Stimulated activated CD8-positive, alpha-beta memory T cell treated with anti-CD3 and anti-CD28 coated beads, Interleukin-2, amount 100 ng/mL, for 48 hours (primary cell): Measurements from ENCODE around the gene TARS1.
"Not testable (repeated sequence)": the region's sequence is repeated elsewhere in the genome, so short reads cannot be mapped to it uniquely, and the experiment has no call there.

Experiments
- DNase-seq, 2 donors: peaks; one replicate each; pipeline ENCODE4 v3.0.0-alpha.2; 2020; ENCODE audit warnings: low read depth in 2 of 2

Gene TARS1

DNA sequence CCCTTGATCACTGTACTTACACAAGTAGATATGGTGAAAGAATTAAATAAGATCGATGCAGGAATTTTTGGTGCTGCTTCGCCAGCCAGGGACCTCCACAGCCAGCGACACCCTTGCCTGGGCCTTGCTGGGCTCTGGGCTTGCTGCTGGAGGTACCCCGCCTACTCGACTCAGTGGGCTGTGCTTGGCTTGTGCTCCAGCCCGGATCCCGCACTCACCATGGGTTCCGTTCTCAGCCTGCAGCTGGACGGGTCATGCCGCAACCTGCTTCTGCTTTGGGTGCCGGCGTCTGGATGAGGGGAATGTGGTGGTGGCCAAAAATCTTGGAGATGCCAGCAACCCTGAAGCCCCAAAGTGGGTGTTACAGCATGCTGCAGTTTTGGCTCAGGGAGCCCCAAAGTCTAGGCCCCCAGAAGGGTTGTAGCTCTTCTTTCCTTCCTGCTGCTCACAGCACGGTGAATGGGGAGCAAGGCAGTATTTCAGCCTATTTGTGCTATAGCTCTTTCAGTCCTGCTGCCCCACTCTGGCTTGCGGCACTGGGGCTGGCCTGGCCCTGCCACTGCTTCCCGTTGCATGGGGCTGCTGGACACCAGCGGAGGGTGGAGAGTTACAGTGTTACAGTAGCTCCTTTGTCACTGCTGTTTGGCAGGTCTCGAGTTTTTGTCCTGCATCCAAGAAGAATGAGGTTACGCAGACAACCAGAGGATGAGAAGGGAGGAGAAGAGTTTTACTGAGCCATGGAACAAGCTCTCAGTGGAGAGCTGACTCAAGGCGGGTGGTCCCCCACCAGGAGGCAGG, 48.0 kb downstream of the TARS1 start:
- no peak for DNase-seq

- DNase-seq: no peak
Observed at GRCh38 chr5:33489481-33490067, 48.8 kb downstream of the TARS1 start.

GRCh38 chr5:33490071-33490665, 49.4 kb downstream of the TARS1 start:
- DNase-seq: no peak

GRCh38 chr5:33491941-33492340, 51.2 kb downstream of the TARS1 start:
- no peak for DNase-seq

- DNase-seq: no peak
Observed at GRCh38 chr5:33494466-33494865, 53.7 kb downstream of the TARS1 start.

GRCh38 chr5:33501260-33501659, 60.5 kb downstream of the TARS1 start:
- DNase-seq: no peak

- DNase-seq: no peak
Observed at GRCh38 chr5:33501899-33502298, 61.1 kb downstream of the TARS1 start.

DNA sequence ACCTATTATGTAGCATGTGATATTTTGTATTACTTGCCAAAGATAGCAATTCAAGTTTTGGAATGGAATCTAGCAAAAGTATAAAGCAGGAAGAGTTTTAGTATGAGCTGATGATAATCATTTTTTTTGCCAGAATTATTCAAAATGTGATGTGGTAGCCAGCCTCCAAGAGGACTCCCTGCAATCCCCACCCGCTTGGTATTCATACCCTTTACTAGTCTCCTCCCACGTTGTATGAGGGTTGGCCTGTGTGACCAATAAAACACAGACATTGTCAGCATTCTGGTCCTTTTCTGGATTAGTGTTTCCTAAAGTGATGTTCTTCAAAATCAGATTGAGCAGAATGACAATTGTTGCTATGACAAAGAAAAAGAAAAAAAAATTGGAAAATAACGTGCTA, 63.8 kb downstream of the TARS1 start:
- no peak for DNase-seq

GRCh38 chr5:33507426-33507825, 66.7 kb downstream of the TARS1 start:
- DNase-seq: no peak

GRCh38 chr5:33509036-33509435, 68.3 kb downstream of the TARS1 start:
- DNase-seq: no peak

GRCh38 chr5:33513462-33514185, 72.9 kb downstream of the TARS1 start:
- DNase-seq: no peak

- not testable (repeated sequence) for DNase-seq
Observed at GRCh38 chr5:33515366-33515765, 74.6 kb downstream of the TARS1 start.

- DNase-seq: no peak
Observed at GRCh38 chr5:33516421-33516820, 75.7 kb downstream of the TARS1 start.
